PFSK-1 (cell line): ENCODE results near the gene KLF14.

Experiments used
- FOXP2 ChIP-seq: optimal IDR thresholded peaks from 2 replicates; pipeline ENCODE3; 2011; ENCODE audit warnings: borderline replicate concordance, control low read depth, inconsistent platforms; ENCODE audit not compliant: insufficient read depth; ENCODE audit errors: extremely low read length, extremely low read depth
- POLR2AphosphoS5 ChIP-seq: IDR thresholded peaks from 2 replicates; pipeline ENCODE4 v1.6.1; 2012; ENCODE audit warnings: low read depth, mild to moderate bottlenecking, control low read depth, low read length, moderate library complexity
- SIN3A ChIP-seq: IDR thresholded peaks from 2 replicates; pipeline ENCODE4 v1.6.1; 2012; ENCODE audit warnings: mild to moderate bottlenecking, low read length, moderate library complexity, borderline replicate concordance; ENCODE audit not compliant: insufficient read depth
- TAF1 ChIP-seq: IDR thresholded peaks from 2 replicates; pipeline ENCODE4 v1.6.1; 2012; ENCODE audit warnings: low read length, control low read depth, borderline replicate concordance; ENCODE audit not compliant: insufficient read depth
- TF ChIP-seq, protein P1 (sequence below), 2 experiments: IDR thresholded peaks; 2 replicates each; pipeline versions ENCODE4 v1.6.1 to v1.8.0; 2011 to 2012; ENCODE audit warnings: low read depth in 2 of 2, low read length in 2 of 2, control low read depth in 1 of 2, inconsistent platforms in 1 of 2, mild to moderate bottlenecking in 1 of 2, moderate library complexity in 1 of 2; ENCODE audit not compliant: insufficient read depth in 1 of 2

The KLF14 gene

DNA sequence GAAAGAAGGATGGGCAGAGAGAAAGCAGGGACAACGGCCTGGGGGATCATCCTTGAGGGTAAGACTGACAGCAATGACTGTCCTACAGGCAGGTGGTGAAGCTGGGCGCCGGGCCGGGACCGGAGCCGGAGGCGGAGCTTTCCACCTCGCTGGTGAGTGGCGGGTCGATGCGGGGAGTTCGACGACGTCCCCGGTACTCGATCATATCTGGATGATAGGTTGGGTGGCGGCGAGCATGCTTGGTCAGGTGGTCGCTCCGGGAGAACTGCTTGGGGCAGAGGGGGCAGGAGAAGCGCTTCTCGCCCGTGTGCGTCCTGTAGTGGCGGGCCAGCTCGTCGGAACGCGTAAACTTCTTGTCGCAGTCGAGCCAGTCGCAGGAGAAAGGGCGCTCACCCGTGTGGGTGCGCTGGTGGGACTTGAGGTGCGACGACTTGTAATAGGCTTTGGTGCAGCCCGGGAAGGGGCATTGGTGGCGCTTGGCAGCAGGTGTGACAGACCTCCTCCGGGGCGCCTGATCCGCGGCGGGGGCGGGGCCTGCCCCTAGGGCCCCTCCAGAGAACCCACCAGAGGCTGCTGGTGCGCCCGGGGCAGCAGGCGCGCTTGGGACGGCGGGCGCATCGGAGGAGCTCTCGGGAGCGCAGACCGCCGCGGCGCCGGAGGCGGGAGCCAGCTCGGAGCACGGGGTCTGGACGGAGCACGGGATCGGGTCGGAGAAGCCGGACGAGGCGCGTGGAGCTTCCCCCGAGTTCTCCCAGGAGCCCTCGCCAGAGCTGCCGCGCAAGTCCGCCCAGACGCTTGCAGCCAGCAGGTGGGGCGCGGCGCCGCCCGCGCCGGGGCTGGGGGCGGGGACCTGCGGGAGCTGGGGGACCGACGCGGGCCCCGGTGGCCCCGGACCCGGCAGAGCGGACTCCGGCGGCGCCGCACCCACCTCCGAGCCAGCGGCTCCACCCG is 752 bp downstream of the KLF14 start:
- TF ChIP-seq FOXP2 (no peak), SIN3A (no peak), TAF1 (no peak), POLR2AphosphoS5 (no peak)
- TF ChIP-seq, protein P1, sequence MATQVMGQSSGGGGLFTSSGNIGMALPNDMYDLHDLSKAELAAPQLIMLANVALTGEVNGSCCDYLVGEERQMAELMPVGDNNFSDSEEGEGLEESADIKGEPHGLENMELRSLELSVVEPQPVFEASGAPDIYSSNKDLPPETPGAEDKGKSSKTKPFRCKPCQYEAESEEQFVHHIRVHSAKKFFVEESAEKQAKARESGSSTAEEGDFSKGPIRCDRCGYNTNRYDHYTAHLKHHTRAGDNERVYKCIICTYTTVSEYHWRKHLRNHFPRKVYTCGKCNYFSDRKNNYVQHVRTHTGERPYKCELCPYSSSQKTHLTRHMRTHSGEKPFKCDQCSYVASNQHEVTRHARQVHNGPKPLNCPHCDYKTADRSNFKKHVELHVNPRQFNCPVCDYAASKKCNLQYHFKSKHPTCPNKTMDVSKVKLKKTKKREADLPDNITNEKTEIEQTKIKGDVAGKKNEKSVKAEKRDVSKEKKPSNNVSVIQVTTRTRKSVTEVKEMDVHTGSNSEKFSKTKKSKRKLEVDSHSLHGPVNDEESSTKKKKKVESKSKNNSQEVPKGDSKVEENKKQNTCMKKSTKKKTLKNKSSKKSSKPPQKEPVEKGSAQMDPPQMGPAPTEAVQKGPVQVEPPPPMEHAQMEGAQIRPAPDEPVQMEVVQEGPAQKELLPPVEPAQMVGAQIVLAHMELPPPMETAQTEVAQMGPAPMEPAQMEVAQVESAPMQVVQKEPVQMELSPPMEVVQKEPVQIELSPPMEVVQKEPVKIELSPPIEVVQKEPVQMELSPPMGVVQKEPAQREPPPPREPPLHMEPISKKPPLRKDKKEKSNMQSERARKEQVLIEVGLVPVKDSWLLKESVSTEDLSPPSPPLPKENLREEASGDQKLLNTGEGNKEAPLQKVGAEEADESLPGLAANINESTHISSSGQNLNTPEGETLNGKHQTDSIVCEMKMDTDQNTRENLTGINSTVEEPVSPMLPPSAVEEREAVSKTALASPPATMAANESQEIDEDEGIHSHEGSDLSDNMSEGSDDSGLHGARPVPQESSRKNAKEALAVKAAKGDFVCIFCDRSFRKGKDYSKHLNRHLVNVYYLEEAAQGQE (IDR thresholded peaks at IDR 0.05; ENCODE audit: insufficient read depth in 1 of 2, low read depth in 2 of 2, low read length in 2 of 2) = no peak

DNA sequence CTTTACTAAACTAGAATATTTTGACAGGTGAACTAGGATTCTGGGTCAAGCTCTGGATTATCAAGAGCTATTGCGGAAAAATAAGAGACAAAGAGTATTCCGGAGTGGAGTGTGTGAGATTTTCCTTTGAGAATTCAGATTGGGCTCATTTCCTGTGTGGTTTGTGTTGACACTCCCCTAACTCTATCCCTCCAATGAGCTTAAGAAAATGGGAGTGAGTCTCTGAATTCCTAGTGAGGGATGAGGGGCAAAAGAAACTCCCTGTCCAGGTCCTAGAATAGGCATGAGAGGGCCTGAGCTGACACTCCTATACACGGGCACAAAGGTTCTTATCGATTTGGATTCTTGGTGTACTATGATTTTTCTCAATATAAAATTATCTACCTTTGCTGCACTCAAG is 10.2 kb downstream of the KLF14 start:
- TF ChIP-seq, protein P1 (IDR thresholded peaks at IDR 0.05; ENCODE audit: insufficient read depth in 1 of 2, low read depth in 2 of 2, low read length in 2 of 2) = no peak
- TF ChIP-seq FOXP2 = no peak
- no peak for TF ChIP-seq SIN3A
- no peak for TF ChIP-seq POLR2AphosphoS5
- TF ChIP-seq TAF1 = no peak

DNA sequence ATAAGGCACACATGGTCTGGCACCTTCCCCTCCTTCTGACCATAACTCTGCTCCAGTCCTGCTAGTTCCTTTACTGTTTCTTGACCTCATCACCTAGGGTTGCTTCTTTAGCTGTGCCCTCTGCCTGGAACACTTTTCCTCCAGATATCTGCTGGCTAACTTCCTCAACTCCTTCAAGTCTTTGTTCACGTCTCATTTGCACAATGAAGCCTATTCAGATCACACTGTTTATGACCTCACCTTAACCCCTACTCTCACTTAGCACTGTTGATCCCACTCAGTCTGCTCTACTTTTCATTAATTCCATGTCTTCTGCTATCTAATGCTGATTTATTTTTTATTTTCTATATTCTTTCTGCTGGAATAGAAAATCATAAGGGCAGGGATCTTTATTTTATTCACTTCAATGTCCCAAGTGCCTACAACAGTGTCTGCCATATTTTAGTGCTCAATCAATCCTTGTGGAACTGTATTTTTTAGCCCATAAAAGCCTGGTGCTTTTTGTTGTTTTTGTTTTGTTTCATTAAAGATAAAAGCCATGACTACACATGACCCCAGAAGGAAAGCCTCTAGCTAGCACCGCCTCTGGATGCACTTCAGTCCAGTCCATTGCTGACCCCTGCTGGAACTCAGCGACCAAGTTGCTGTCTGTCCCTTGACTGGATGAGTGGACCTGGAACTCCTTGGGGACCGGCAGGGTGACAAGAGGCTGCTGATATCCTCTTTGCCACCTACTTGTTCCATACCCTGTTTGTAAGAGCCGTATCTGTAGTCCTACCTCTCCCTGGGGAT is 12.3 kb downstream of the KLF14 start:
- TF ChIP-seq FOXP2 (no peak), POLR2AphosphoS5 (no peak), TAF1 (no peak), SIN3A (no peak)
- TF ChIP-seq, protein P1 (IDR thresholded peaks at IDR 0.05; ENCODE audit: insufficient read depth in 1 of 2, low read depth in 2 of 2, low read length in 2 of 2) = no peak

DNA sequence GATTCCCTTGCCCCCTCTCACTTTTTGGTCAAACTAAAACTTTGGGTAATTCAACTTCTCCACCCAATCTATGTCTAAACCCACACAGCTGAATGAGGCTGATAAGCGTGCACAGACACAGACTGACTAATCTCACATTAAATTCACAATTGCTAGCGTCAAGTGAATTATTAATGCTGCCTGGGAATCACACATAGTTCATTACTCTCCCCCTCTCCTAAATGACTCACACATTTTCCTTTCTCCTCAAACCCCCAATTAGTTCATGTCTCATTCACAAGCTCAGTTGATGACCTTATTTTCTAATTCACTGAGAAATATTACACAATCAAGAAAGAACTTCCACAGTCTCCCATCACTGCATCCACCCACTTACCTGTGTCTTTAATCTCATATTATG is 14.5 kb downstream of the KLF14 start:
- TF ChIP-seq, protein P1 (IDR thresholded peaks at IDR 0.05; ENCODE audit: insufficient read depth in 1 of 2, low read depth in 2 of 2, low read length in 2 of 2) = no peak
- TF ChIP-seq FOXP2 = no peak
- TF ChIP-seq SIN3A = no peak
- TF ChIP-seq POLR2AphosphoS5 = no peak
- TF ChIP-seq TAF1 = no peak
